Right ventricle myocardium inferior (tissue), 1 donor: ENCODE data around the gene PARP14. TPM values are rescaled to one million over a fixed set of nuclear protein-coding genes. Genes with fewer than 3 reads are reported as not detected.
"Not testable (repeated sequence)": the region's sequence is repeated elsewhere in the genome, so short reads cannot be mapped to it uniquely, and the experiment has no call there.

Experiments
- ATAC-seq: fragments of 200-7000 bp; cut with Tn5 transposase; one replicate; pipeline ENCODE4 v1.9.1; 2020; ENCODE audit warnings: mild to moderate bottlenecking, moderate library complexity
- DNase-seq: peaks from one replicate; pipeline ENCODE4 v3.0.0; 2021; ENCODE audit errors: missing footprints
- intact Hi-C: fragments of 100-400 bp; cut with DNase I; formaldehyde crosslinking; loops from one replicate; pipeline ENCODE4 v1.11.0; 2022
- long read RNA-seq: library from polyadenylated mRNA; unstranded; transcript quantifications from one replicate; pipeline ENCODE4 v2.0.0, GENCODE V29; 2021
- total RNA-seq: library from RNA; stranded (reverse); fragmentation: NEBNext Ultra II Directional; extraction: Animal tissue kit (Norgen Biotek cat#: 25700); gene quantifications from one replicate; pipeline ENCODE4 v1.2.1, GENCODE V29; 2021
- donor health status: DM: no; HTN: yes; CAD: no; lungs with severe emphysema.

Gene PARP14
- 12.0 TPM for total RNA-seq
- long read RNA-seq, partial matches to known transcripts: 0 of 1 reads
- long read RNA-seq, other reads (novel, unspliced or antisense): 1 of 1 reads

- intact Hi-C loops: loop anchor here (2.0 kb wide), 1 partner anchor 296 kb away; the partner anchor contains the start of gene FAM162A
- DNase-seq: peak; percentile 86
- peak; percentile 85 for ATAC-seq
These were observed at the start of gene PARP14 for GRCh38 chr3:122680475-122681283. Gene PARP14, plus strand, starts transcription at chr3:122680839. Its CDS starts 45 bp downstream, at chr3:122680884.

GRCh38 chr3:122635789-122636188 is 44.9 kb upstream of the PARP14 start:
- ATAC-seq: no peak

GRCh38 chr3:122636697-122637096 is 43.9 kb upstream of the PARP14 start:
- no peak for DNase-seq
- no peak for ATAC-seq
- intact Hi-C loops: no loop called here

More at GRCh38 chr3:122635789-122636188, 44.9 kb upstream of the PARP14 start:
- intact Hi-C loops: no loop called here
- no peak for DNase-seq

- intact Hi-C loops: no loop called here
- DNase-seq (no peak), ATAC-seq (no peak)
These were observed 40.1 kb upstream of the PARP14 start for GRCh38 chr3:122640437-122640999.

GRCh38 chr3:122642935-122643334 is 37.7 kb upstream of the PARP14 start:
- DNase-seq (no peak), ATAC-seq (no peak)
- intact Hi-C loops: no loop called here

GRCh38 chr3:122646146-122646988 is 34.3 kb upstream of the PARP14 start:
- no peak for ATAC-seq
- no peak for DNase-seq
- intact Hi-C loops: no loop called here

GRCh38 chr3:122651233-122651907 is 29.3 kb upstream of the PARP14 start:
- intact Hi-C loops, ATAC-seq, DNase-seq: not testable (repeated sequence)

GRCh38 chr3:122651962-122652361 is 28.7 kb upstream of the PARP14 start:
- intact Hi-C loops, ATAC-seq, DNase-seq: not testable (repeated sequence)

GRCh38 chr3:122658336-122658735 is 22.3 kb upstream of the PARP14 start:
- intact Hi-C loops, DNase-seq, ATAC-seq: not testable (repeated sequence)

GRCh38 chr3:122660297-122660974 is 20.2 kb upstream of the PARP14 start:
- DNase-seq: no peak
- intact Hi-C loops: no loop called here
- ATAC-seq: no peak

- DNase-seq: peak; percentile 71
- no peak for ATAC-seq
- intact Hi-C loops: no loop called here
These were observed 19.0 kb upstream of the PARP14 start for GRCh38 chr3:122661633-122662032.

GRCh38 chr3:122662505-122662904 is 18.1 kb upstream of the PARP14 start:
- ATAC-seq (no peak), DNase-seq (no peak)
- intact Hi-C loops: no loop called here

GRCh38 chr3:122665226-122665786 is 15.3 kb upstream of the PARP14 start:
- no peak for ATAC-seq

GRCh38 chr3:122665881-122666280 is 14.8 kb upstream of the PARP14 start:
- DNase-seq (no peak), ATAC-seq (no peak)
- intact Hi-C loops: no loop called here

More at GRCh38 chr3:122665226-122665786, 15.3 kb upstream of the PARP14 start:
- DNase-seq: no peak
- intact Hi-C loops: no loop called here

GRCh38 chr3:122668930-122669730 is 11.5 kb upstream of the PARP14 start:
- intact Hi-C loops: no loop called here
- DNase-seq: no peak

GRCh38 chr3:122671553-122671952 is 9.1 kb upstream of the PARP14 start:
- intact Hi-C loops: loop anchor here (10.0 kb wide), 1 partner anchor 1127 kb away; the partner anchor contains the start of gene POLQ
- ATAC-seq (no peak), DNase-seq (no peak)

More at GRCh38 chr3:122668930-122669730, 11.5 kb upstream of the PARP14 start:
- ATAC-seq: no peak

GRCh38 chr3:122674339-122674738 is 6.3 kb upstream of the PARP14 start:
- DNase-seq (no peak), ATAC-seq (no peak)
- intact Hi-C loops: loop anchor here (10.0 kb wide), 1 partner anchor 1130 kb away; the partner anchor contains the start of gene POLQ
